Activated naive CD8-positive, alpha-beta T cell treated with anti-CD3 and anti-CD28 coated beads, Interleukin-2, amount 50 U/mL, for 24 hours (primary cell): ENCODE data around the gene LRRC3B.

Experiments used
- ATAC-seq: fragments of 150-1000 bp; cut with Tn5 transposase; one replicate; pipeline ENCODE4 v1.10.0; 2021
- DNase-seq: peaks from one replicate; pipeline ENCODE4 v3.0.0; 2021
- H3K27ac Mint-ChIP-seq: one replicate; pipeline ENCODE4 v1.8.0; 2021; ENCODE audit warnings: mild to moderate bottlenecking, mixed read lengths
- H3K27me3 Mint-ChIP-seq: one replicate; pipeline ENCODE4 v1.8.0; 2021; ENCODE audit warnings: mixed read lengths
- H3K36me3 Mint-ChIP-seq: one replicate; pipeline ENCODE4 v1.8.0; 2021; ENCODE audit warnings: low read depth, mixed read lengths
- H3K4me1 Mint-ChIP-seq: one replicate; pipeline ENCODE4 v1.8.0; 2021; ENCODE audit warnings: mixed read lengths
- H3K4me3 Mint-ChIP-seq: one replicate; pipeline ENCODE4 v1.8.0; 2021; ENCODE audit warnings: mild to moderate bottlenecking, moderate library complexity, mixed read lengths
- H3K9me3 Mint-ChIP-seq: one replicate; pipeline ENCODE4 v1.8.0; 2021; ENCODE audit warnings: mixed read lengths

The LRRC3B gene

DNA sequence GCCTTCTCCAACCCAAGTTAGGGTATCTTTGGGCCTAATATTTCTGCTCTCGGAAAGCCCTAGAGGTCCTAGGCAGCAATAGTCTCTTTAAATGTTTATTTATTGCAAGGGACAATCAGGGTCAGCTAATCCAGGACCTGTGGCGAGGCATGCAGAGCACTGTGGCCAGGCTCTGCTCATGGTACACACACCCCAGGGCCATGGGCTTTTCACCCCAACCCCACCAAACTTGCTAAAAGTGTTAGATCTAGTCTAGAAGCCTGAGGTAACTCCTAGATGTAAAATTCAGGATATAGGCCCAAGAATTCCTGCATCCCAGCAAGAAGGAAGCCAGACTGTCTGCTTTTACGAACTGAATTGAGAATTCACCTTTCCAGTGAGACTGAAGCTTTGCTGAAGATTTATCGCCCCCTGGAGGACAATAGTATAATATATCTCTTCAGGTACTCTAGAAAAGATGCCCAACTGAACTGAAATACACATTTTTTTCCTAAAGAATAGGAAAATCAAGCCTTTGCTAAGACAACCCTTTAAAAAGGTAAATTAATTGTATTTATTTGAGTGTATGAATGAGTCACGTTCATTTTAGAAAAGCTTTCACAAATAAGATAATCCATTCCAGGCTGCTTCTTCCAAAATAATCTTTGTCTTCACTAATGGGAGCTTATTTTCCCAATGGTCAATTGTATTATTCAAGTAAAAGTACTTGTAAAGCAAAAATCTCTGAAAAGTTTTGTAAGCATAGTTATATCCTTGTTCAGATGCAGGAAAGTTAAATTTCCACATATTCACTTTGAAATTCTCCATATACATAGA lies 89.8 kb downstream of the LRRC3B start:
- H3K4me1 Mint-ChIP-seq, result no peaks in the 10 kb centered on the region
- no peak overlapping the region for H3K27ac Mint-ChIP-seq
- H3K27me3 Mint-ChIP-seq, result no peaks in the 10 kb centered on the region
- no peaks in the 10 kb centered on the region for H3K9me3 Mint-ChIP-seq
- no peak for ATAC-seq
- DNase-seq, result no peak
- H3K36me3 Mint-ChIP-seq, result no peaks in the 10 kb centered on the region
- no peak overlapping the region for H3K4me3 Mint-ChIP-seq

DNA sequence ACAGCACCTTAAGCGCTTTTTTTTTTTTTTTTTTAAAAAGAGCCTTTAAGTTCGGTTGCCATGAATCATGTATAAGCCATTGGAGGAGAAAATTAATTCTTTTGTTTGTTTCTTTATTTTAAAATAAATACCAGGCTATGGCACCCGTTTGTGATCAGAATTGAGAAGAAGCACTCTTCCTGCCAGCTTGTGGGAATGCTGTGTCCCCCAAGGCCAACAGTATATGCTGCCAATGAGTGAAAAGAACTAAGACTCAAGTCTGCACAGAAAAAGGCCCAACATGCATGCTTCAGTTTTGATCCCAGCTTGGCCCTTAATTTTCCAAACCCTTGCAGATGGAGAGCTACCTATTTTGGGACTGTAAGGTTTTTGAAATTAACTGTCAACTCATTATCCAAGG lies 90.5 kb downstream of the LRRC3B start:
- H3K4me1 Mint-ChIP-seq, result no peaks in the 10 kb centered on the region
- no peak for DNase-seq
- no peaks in the 10 kb centered on the region for H3K36me3 Mint-ChIP-seq
- H3K9me3 Mint-ChIP-seq, result peaks cover 2% of the 10 kb centered on the region
- no peak for ATAC-seq
- H3K27ac Mint-ChIP-seq, result no peak overlapping the region
- H3K27me3 Mint-ChIP-seq, result no peaks in the 10 kb centered on the region
- H3K4me3 Mint-ChIP-seq, result no peak overlapping the region

DNA sequence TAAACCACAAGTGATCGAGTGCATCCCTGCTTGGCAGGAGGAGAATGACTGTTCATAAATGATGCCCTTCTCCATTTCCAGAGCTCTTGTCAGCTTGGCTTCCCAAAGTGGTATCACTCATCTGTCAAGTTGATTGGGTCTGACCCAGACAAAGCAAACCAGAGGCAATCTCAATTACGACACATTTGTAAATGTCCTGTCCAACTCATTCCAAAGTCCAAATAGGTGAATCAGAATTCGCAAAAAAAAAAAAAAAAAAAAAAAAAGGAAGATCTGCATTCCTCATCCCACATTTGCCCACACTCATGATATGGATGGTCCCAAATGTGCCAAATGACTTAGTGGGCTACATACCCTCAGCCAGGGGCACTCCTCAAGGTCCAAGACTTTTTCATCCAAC lies 91.9 kb downstream of the LRRC3B start:
- H3K27ac Mint-ChIP-seq, result no peak overlapping the region
- H3K9me3 Mint-ChIP-seq, result peaks cover 3% of the 10 kb centered on the region
- H3K4me3 Mint-ChIP-seq, result no peak overlapping the region
- H3K36me3 Mint-ChIP-seq, result no peaks in the 10 kb centered on the region
- no peaks in the 10 kb centered on the region for H3K4me1 Mint-ChIP-seq
- ATAC-seq, result no peak
- DNase-seq, result no peak
- no peaks in the 10 kb centered on the region for H3K27me3 Mint-ChIP-seq

DNA sequence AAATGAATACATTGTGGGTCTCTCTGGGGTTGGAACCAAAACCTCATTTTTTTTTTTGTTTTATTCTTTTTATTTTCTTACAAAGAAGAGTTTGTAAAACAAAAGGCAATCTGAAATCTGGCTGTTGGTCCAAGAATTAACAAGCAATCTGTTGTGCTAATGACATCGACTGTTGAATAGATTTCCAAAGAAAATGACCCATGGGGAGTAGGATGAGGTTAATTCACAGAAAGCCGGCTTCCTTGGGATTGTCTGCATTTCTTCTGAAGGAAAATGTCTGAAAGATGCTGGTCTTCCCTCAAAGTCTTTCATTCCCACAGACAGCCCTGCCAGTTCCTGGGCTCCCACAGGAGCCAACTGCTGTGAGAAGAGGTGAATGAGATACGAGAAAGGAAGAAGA lies 92.9 kb downstream of the LRRC3B start:
- Mint-ChIP-seq H3K27ac (no peak overlapping the region), H3K9me3 (peaks cover 3% of the 10 kb centered on the region), H3K27me3 (no peaks in the 10 kb centered on the region), H3K4me1 (no peaks in the 10 kb centered on the region), H3K4me3 (no peak overlapping the region), H3K36me3 (no peaks in the 10 kb centered on the region)
- DNase-seq (no peak), ATAC-seq (no peak)

DNA sequence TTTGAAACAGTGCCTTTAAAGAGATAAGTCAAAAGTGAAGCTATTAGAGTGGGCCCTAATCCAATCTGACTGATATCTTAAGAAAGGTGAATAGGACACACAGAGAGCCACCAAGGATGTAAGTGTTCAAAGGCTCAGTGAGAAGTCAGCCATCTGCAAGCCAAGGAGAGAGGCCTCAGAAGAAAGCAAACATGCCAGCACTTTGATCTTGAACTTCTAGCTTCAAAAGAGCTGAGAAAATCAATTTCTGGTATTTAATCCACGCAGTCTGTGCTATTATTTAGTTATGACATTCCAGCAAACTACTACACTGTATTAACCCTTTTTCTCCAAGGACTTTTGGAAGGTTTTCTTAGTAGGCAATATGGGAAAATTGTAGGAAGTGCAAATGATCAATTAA lies 95.7 kb downstream of the LRRC3B start:
- Mint-ChIP-seq H3K9me3 (peaks cover 3% of the 10 kb centered on the region), H3K36me3 (no peaks in the 10 kb centered on the region), H3K4me3 (no peak overlapping the region), H3K4me1 (no peaks in the 10 kb centered on the region), H3K27me3 (no peaks in the 10 kb centered on the region), H3K27ac (no peak overlapping the region)
- no peak for DNase-seq
- no peak for ATAC-seq

DNA sequence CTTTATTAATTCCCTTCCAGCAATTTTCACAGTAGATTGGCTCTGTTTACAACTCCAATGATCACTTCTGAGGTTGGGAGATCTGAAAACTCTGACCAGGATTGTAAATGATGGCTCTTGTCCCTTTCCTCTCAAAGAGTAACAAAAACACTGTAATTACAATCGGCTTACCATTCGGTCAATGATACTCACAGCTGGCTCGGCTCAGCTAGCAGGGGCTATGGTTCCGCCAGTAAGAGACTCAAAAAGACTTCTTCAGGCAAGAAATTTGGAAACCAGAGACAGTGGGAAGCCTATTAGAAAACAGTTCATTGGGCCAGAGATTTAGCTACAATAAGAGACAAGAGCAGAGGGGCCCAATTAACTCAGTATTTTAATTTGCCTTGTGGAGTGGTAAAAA lies 96.6 kb downstream of the LRRC3B start:
- Mint-ChIP-seq H3K4me3 (no peak overlapping the region), H3K27me3 (no peaks in the 10 kb centered on the region), H3K4me1 (no peaks in the 10 kb centered on the region), H3K27ac (no peak overlapping the region), H3K36me3 (no peaks in the 10 kb centered on the region), H3K9me3 (peaks cover 3% of the 10 kb centered on the region)
- ATAC-seq (no peak), DNase-seq (no peak)

DNA sequence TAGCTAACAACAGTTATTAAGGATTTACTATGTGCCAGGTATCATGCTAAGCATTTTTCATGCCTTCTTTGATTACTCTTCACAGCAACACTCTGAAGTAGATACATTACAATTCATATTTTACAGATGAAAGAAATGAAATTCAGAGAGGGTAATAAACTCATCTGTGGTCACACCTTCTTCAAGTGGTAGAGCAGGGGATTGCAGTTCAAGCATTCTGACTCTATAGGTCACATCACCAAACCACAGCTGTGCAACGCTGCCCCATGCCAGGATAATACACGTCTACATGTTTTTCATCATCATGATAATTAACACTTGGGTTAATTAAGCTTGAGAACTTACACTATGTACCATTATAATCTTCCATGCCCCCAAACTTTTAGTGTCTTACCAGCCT lies 98.5 kb downstream of the LRRC3B start:
- Mint-ChIP-seq H3K36me3 (no peaks in the 10 kb centered on the region), H3K4me3 (no peak overlapping the region), H3K27me3 (no peaks in the 10 kb centered on the region), H3K27ac (no peak overlapping the region), H3K9me3 (peaks cover 3% of the 10 kb centered on the region), H3K4me1 (no peaks in the 10 kb centered on the region)
- no peak for ATAC-seq
- DNase-seq, result no peak

DNA sequence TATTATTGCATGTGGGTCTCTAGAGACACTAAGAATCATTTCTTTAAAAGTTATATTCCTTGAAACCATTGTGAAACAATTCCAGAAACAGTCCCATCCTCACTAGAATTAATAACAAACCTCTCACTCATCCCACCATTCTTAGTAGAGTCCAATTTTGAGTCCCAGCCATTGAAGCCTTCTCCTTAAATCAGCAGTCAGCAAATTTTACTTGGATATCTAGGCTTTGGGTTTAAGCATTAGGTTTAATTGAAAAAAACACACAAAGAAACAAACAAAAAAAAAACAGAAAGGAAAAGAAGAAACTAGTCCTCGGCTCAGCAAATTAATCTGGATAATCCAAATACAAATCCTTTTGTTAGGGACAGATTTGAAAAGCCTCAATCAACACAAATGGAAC lies 109.3 kb downstream of the LRRC3B start:
- DNase-seq (no peak), ATAC-seq (no peak)
- Mint-ChIP-seq H3K36me3 (no peaks in the 10 kb centered on the region), H3K27me3 (no peaks in the 10 kb centered on the region), H3K9me3 (peaks cover 2% of the 10 kb centered on the region), H3K4me3 (no peak overlapping the region), H3K27ac (no peak overlapping the region), H3K4me1 (no peaks in the 10 kb centered on the region)

DNA sequence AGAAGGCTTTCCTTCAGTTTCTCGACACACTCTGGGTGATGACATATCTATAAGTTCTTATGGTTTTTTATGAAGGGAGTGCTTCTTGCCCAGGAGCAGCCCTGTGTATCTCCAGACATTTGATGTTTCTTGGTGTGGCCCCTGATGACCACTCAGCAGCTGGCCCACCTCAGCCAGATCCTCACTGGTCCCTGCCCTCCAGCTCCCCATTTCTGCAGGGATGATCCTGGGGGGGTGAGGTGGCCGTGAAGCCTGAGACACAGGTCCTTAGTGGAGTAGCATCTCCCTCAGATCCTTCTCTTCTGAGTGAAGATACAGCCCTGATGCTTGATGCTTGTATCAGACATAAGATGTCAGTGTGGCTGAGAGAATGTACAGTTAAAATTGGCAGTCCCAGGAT lies 127.7 kb downstream of the LRRC3B start:
- no peak for DNase-seq
- H3K27ac Mint-ChIP-seq, result no peak overlapping the region
- no peak overlapping the region for H3K4me3 Mint-ChIP-seq
- no peaks in the 10 kb centered on the region for H3K4me1 Mint-ChIP-seq
- H3K36me3 Mint-ChIP-seq, result no peaks in the 10 kb centered on the region
- H3K9me3 Mint-ChIP-seq, result peaks cover 4% of the 10 kb centered on the region
- no peak for ATAC-seq
- H3K27me3 Mint-ChIP-seq, result no peaks in the 10 kb centered on the region

DNA sequence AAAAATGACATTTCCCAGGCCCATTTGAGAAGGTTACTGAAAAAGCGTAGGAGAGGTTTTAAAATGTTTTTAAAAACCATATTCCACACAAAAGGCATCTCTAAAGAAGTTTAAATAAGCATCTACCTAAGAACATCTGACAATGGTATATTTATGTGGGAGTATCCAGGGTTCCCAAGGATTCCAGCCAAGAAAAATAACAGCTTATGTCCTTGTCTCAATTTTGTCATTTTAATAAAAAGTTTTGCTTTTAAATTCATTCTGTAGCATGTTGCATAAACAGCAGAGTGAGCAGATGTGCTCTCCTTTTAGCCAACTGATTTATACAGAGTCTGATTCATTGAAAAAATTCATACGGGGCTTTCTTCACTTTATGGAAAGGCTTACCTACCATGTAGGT lies 129.9 kb downstream of the LRRC3B start:
- no peaks in the 10 kb centered on the region for H3K36me3 Mint-ChIP-seq
- no peaks in the 10 kb centered on the region for H3K9me3 Mint-ChIP-seq
- no peak overlapping the region for H3K4me3 Mint-ChIP-seq
- ATAC-seq (no peak), DNase-seq (no peak)
- H3K27ac Mint-ChIP-seq, result no peak overlapping the region
- no peaks in the 10 kb centered on the region for H3K27me3 Mint-ChIP-seq
- no peaks in the 10 kb centered on the region for H3K4me1 Mint-ChIP-seq

DNA sequence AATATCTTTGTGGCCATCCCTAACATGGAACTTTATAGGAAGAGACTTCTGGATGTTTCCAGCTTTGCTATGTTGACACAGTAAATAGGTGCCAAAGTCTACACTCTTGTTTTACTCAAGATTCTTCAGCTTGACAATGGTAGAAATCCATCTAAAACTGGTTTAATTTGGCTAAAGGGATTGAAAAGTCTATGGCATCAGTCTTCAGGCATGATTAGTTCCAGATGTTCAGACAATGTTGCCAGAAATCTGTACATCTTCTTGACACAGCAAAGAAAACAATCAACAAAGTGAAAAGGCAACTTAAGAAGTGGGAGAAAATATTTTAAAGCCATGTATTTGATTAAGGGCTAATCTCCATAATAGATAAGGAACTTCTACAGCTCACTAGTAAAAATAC lies 130.5 kb downstream of the LRRC3B start:
- no peak for ATAC-seq
- Mint-ChIP-seq H3K4me3 (no peak overlapping the region), H3K27ac (no peak overlapping the region), H3K9me3 (no peaks in the 10 kb centered on the region), H3K27me3 (no peaks in the 10 kb centered on the region), H3K4me1 (no peaks in the 10 kb centered on the region), H3K36me3 (no peaks in the 10 kb centered on the region)
- no peak for DNase-seq

DNA sequence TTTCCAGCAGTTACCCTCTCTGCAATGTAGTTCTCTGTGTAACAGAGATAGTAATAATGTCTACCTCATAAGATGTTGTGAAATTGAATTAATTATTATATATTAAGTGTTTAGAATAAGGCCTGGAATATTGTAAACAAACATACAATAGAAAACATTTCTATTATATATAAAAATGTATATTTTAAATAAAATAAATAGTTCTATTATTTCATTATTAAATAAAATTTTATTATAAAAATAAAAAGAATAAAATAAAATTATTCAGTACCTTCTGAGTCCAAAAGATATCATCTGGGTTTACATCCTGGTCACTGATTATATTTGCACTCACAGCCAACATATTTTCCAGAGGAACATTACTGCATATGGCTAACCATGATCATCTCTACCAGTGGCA lies 135.4 kb downstream of the LRRC3B start:
- Mint-ChIP-seq H3K9me3 (no peaks in the 10 kb centered on the region), H3K36me3 (no peaks in the 10 kb centered on the region)
- ATAC-seq, result no peak

More for the DNA sequence above, 135.4 kb downstream of the LRRC3B start:
- H3K4me1 Mint-ChIP-seq, result no peaks in the 10 kb centered on the region
- H3K27ac Mint-ChIP-seq, result no peak overlapping the region
- H3K4me3 Mint-ChIP-seq, result no peak overlapping the region
- no peak for DNase-seq
- no peaks in the 10 kb centered on the region for H3K27me3 Mint-ChIP-seq
